ENCODE data around the gene RNU1-2. TPM values are rescaled to one million over a fixed set of nuclear protein-coding genes. Genes with fewer than 3 reads are reported as not detected.
A peak's percentile ranks its signal among the peaks of the same experiment; 100 is the strongest.

The RNU1-2 gene
- total RNA-seq, 1 experiment from 2014 or later = 2,051 TPM

GRCh38 chr1:16924216-16924918 is 28.6 kb downstream of the RNU1-2 start:
- Histone ChIP-seq H3K27ac (ENCODE audit: insufficient read length, low read depth, low read length) (no peak overlapping the region), H3K9ac (ENCODE audit: extremely low read depth, insufficient read length, low read length) (no peak overlapping the region), H3K79me2 (ENCODE audit: insufficient read depth, low read length) (peaks cover 6% of the 10 kb centered on the region; the same call in 1 of the 2 replicates), H2BK20ac (ENCODE audit: low read depth, low read length, poor library complexity, severe bottlenecking) (no peak overlapping the region), H3K4ac (ENCODE audit: low read depth, low read length) (no peak overlapping the region), H4K5ac (ENCODE audit: insufficient read length, low read depth, low read length) (no peak overlapping the region), H2BK12ac (ENCODE audit: insufficient read length, low read depth, low read length) (no peak overlapping the region), H3K4me1 (ENCODE audit: insufficient read depth, low read length) (no peaks in the 10 kb centered on the region), H2BK5ac (ENCODE audit: insufficient read length, low read length) (no peak overlapping the region), H2BK120ac (ENCODE audit: low read depth, low read length, poor library complexity, severe bottlenecking) (no peak overlapping the region), H3K23ac (ENCODE audit: insufficient read length, low read depth, low read length) (no peak overlapping the region), H2AFZ (ENCODE audit: low read length) (no peak overlapping the region), H3K27me3 (ENCODE audit: insufficient read depth, low read length) (no peaks in the 10 kb centered on the region), H2AK5ac (ENCODE audit: insufficient read length, low read length) (no peak overlapping the region), H2BK15ac (ENCODE audit: low read depth, low read length) (no peak overlapping the region), H4K91ac (ENCODE audit: insufficient read length, low read depth, low read length) (no peak overlapping the region), H3T11ph (ENCODE audit: low read length) (no peak overlapping the region), H3K4me2 (ENCODE audit: insufficient read depth, insufficient read length, low read length) (no peak overlapping the region), H4K20me1 (ENCODE audit: control insufficient read depth, insufficient read depth, insufficient read length) (no peaks in the 10 kb centered on the region), H4K8ac (replicated peaks; ENCODE audit: insufficient read length, low read depth, low read length) (no peak overlapping the region), H3K14ac (ENCODE audit: insufficient read depth, low read length) (no peak overlapping the region), H3K23me2 (ENCODE audit: insufficient read length, low read depth, low read length, poor library complexity, severe bottlenecking) (peaks cover 5% of the 10 kb centered on the region), H3K18ac (ENCODE audit: insufficient read length, low read depth, low read length) (no peak overlapping the region), H3K79me1 (ENCODE audit: insufficient read depth, low read depth, low read length, poor library complexity, severe bottlenecking) (no peaks in the 10 kb centered on the region), H3K56ac (ENCODE audit: insufficient read length, low read depth, low read length) (no peak overlapping the region), H3K9me3 (ENCODE audit: control insufficient read depth, low read depth, low read length) (no peaks in the 10 kb centered on the region)
- Mint-ChIP-seq H3K36me3 (ENCODE audit: insufficient read depth in 1 of 3, low read depth in 3 of 3) (peaks cover 0 to 7% (median 2%) of the 10 kb centered on the region in 3 experiments; a peak in 4 of 7 replicates), H3K27me3 (ENCODE audit: low read depth) (no peaks in the 10 kb centered on the region), H3K9me3 (no peaks in the 10 kb centered on the region), H3K4me3 (no peak overlapping the region; a peak in 1 of 5 replicates), H3K4me1 (peaks cover 31 to 55% of the 10 kb centered on the region in 2 experiments), H3K27ac (peak overlapping the region in 1 of 3 experiments; percentile 48; a peak in 3 of 7 replicates)
- peak; percentile 23 for DNase-seq
- TF ChIP-seq, protein P1, sequence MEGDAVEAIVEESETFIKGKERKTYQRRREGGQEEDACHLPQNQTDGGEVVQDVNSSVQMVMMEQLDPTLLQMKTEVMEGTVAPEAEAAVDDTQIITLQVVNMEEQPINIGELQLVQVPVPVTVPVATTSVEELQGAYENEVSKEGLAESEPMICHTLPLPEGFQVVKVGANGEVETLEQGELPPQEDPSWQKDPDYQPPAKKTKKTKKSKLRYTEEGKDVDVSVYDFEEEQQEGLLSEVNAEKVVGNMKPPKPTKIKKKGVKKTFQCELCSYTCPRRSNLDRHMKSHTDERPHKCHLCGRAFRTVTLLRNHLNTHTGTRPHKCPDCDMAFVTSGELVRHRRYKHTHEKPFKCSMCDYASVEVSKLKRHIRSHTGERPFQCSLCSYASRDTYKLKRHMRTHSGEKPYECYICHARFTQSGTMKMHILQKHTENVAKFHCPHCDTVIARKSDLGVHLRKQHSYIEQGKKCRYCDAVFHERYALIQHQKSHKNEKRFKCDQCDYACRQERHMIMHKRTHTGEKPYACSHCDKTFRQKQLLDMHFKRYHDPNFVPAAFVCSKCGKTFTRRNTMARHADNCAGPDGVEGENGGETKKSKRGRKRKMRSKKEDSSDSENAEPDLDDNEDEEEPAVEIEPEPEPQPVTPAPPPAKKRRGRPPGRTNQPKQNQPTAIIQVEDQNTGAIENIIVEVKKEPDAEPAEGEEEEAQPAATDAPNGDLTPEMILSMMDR (conservative IDR thresholded peaks at IDR 0.05) = no peak
- WGBS (ENCODE audit: extremely low coverage, insufficient read length, low lambda C conversion rate) = no CpG with 5 or more reads among the region's 23 CpGs
